Stimulated activated CD4-positive, alpha-beta T cell treated with anti-CD3 and anti-CD28 coated beads, Interleukin-15, amount 100 ng/mL, for 48 hours (primary cell): ENCODE measurements around the gene BCO1.

Experiments
- DNase-seq, 2 donors: peaks; one replicate each; pipeline ENCODE4 v3.0.0-alpha.2; 2020; ENCODE audit warnings: low read depth in 2 of 2

BCO1 gene

GRCh38 chr16:81275795-81276194 is 37.3 kb downstream of the BCO1 start:
- no peak for DNase-seq

- no peak for DNase-seq
Observed at GRCh38 chr16:81276323-81276722, 37.8 kb downstream of the BCO1 start.

- no peak for DNase-seq
Observed at GRCh38 chr16:81277541-81278080, 39.1 kb downstream of the BCO1 start.

- DNase-seq: no peak
Observed at GRCh38 chr16:81278526-81278925, 40.0 kb downstream of the BCO1 start.

GRCh38 chr16:81279392-81279791 is 40.9 kb downstream of the BCO1 start:
- DNase-seq: no peak

- no peak for DNase-seq
Observed at GRCh38 chr16:81280393-81280792, 41.9 kb downstream of the BCO1 start.

GRCh38 chr16:81283044-81283443 is 44.6 kb downstream of the BCO1 start:
- DNase-seq: no peak

GRCh38 chr16:81284995-81285600 is 46.6 kb downstream of the BCO1 start:
- no peak for DNase-seq

GRCh38 chr16:81286190-81286589 is 47.7 kb downstream of the BCO1 start:
- no peak for DNase-seq

GRCh38 chr16:81291117-81291516 is 52.6 kb downstream of the BCO1 start:
- DNase-seq: no peak

GRCh38 chr16:81292936-81293335 is 54.4 kb downstream of the BCO1 start:
- no peak for DNase-seq

GRCh38 chr16:81293909-81294802 is 55.7 kb downstream of the BCO1 start:
- no peak for DNase-seq

- no peak for DNase-seq
Observed at GRCh38 chr16:81296631-81297030, 58.1 kb downstream of the BCO1 start.

- no peak for DNase-seq
Observed at GRCh38 chr16:81307770-81308169, 69.3 kb downstream of the BCO1 start.

GRCh38 chr16:81310045-81310644 is 71.7 kb downstream of the BCO1 start:
- peak in 1 of 2 donors; percentile 11 for DNase-seq

- no peak for DNase-seq
Observed at GRCh38 chr16:81311762-81312161, 73.3 kb downstream of the BCO1 start.

GRCh38 chr16:81313701-81314602 is 75.5 kb downstream of the BCO1 start:
- DNase-seq: no peak

- DNase-seq: peak; percentile 93 to 94
Observed at GRCh38 chr16:81314603-81315270, 76.2 kb downstream of the BCO1 start, which contains the start of gene GAN. Gene GAN (plus strand): TSS chr16:81314962. CDS start chr16:81315114, 152 bp downstream.

- DNase-seq: peak in 1 of 2 donors; percentile 45
Observed at GRCh38 chr16:81315271-81316175, 77.0 kb downstream of the BCO1 start.

GRCh38 chr16:81316176-81316496 is 77.6 kb downstream of the BCO1 start:
- no peak for DNase-seq
